Superior temporal gyrus (tissue), 1 donor: ENCODE measurements around the gene DDX54.

Experiments
- DNase-seq: peaks from one replicate; pipeline ENCODE4 v3.0.0-alpha.2; 2016; ENCODE audit errors: extremely low spot score

The DDX54 gene, protein sequence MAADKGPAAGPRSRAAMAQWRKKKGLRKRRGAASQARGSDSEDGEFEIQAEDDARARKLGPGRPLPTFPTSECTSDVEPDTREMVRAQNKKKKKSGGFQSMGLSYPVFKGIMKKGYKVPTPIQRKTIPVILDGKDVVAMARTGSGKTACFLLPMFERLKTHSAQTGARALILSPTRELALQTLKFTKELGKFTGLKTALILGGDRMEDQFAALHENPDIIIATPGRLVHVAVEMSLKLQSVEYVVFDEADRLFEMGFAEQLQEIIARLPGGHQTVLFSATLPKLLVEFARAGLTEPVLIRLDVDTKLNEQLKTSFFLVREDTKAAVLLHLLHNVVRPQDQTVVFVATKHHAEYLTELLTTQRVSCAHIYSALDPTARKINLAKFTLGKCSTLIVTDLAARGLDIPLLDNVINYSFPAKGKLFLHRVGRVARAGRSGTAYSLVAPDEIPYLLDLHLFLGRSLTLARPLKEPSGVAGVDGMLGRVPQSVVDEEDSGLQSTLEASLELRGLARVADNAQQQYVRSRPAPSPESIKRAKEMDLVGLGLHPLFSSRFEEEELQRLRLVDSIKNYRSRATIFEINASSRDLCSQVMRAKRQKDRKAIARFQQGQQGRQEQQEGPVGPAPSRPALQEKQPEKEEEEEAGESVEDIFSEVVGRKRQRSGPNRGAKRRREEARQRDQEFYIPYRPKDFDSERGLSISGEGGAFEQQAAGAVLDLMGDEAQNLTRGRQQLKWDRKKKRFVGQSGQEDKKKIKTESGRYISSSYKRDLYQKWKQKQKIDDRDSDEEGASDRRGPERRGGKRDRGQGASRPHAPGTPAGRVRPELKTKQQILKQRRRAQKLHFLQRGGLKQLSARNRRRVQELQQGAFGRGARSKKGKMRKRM

DNA sequence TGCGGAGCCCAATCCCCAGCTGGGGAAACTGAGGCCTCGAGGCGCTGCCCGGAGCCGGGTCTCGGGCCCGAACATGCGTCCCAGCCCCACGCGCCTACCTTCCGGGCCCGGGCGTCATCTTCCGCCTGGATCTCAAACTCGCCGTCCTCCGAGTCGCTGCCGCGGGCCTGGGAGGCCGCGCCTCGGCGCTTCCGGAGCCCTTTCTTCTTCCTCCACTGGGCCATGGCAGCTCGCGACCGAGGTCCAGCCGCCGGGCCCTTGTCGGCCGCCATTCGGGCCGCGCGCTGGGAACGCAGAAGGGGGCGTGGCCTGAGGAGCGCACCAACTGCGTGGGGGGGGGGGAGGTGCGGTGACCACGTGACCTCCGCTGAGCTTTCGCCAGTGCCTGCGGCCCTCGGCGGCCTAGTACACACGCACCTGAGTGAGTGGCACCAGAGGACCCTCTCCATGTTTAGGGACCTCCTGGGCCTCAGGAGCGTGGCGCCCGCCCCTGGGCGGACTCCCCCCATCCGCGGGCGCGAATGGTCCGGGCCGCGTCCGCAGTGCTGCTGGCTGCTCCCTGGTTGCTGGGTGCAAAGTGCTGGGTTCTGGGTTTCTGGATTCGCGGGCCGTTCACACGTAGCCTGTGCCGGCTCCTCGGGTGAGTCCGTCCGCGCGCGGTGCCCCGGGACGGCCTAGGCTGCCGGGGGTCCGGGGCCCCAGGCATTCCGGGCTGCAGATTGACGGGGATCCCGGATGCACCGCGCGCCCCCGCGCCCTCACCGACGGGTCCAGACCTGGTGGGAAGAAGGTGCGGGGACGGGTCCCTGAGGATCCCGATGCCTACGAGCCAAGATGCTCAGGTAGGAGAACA, at the start of gene DDX54, which contains the start of gene RITA1:
TSS of gene DDX54 (minus strand) at position 299 of the 853 bp plus-strand sequence. CDS start at position 272, 27 bp downstream.
TSS of gene RITA1 (plus strand) at position 542 of the 853 bp plus-strand sequence. CDS start 1,026 bp downstream, outside the sequence.
- DNase-seq: peak; percentile 74

DNA sequence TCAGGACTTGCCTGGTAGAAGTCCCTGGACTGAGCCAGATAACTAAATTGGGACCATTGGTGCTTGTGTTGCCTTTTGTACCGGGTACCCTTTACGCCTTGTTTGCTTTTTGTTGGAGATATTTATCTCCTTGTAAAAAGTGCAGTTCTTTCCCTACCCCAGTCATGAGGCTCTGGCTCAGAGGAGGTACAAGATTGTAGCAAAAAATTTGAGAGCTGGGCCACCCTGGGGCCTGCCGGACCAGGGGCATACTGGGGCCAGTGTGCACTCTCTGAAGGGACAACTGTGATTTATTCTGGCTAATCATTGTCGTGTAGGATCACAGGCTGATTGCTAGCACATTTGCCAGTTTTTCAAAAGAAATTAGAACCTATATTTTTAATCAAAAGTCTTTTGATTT, 49.2 kb upstream of the DDX54 start:
- DNase-seq: no peak

DNA sequence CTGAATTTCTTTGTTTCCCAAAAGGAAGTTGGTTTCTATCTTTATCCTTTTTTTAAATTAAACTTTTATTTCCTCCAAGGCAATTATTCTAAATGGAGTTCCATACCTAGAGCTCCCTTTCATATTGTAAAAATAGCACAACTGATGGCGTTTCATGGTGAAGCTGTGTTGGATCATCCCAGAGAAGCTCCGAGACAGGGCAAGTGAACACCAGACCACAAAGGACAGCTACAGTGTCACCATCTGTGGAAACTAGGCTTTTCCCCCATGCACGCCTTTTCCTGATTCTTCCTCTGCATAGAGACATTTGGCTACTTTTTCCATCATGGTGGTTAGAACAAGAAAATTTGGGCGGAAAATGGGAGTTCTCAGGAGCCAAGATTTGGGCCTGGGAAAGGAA, 48.7 kb upstream of the DDX54 start:
- no peak for DNase-seq

DNA sequence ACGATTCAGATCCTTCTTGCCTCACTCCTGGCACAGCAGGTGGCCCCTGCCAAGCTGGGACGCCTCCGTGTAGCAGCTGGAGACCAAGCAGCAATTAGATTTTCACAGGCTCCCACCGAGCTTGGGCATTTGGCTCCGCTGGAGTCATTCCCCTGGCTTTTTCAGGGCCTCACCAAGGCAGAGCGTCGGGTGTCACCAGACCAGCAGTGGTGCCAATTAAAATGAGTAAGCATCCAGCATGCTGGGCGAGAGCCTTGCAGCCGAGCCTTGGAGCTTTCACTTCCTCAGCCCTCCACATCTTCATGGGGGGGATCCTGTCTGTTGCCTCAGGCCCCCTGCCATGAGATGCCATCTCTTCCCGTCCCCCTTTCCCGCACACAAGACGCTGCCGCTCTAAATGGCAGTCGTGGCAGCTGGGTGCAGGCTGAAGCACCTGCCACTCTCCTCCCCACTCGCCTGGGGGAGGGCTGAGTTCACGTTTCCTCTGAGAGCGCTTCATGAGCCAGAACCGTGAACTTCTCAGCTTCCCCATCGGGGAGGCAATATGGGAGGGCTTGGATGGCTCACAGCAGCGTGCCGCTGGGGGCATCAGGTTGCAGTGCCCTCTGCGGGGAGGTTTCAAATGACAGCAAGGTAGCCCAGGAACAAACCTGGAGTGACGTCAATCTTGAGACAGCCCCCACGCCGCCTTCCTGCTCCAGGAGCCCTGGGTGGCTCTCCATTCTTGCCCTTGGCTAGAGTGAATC, 47.7 kb upstream of the DDX54 start:
- DNase-seq: peak; percentile 77

DNA sequence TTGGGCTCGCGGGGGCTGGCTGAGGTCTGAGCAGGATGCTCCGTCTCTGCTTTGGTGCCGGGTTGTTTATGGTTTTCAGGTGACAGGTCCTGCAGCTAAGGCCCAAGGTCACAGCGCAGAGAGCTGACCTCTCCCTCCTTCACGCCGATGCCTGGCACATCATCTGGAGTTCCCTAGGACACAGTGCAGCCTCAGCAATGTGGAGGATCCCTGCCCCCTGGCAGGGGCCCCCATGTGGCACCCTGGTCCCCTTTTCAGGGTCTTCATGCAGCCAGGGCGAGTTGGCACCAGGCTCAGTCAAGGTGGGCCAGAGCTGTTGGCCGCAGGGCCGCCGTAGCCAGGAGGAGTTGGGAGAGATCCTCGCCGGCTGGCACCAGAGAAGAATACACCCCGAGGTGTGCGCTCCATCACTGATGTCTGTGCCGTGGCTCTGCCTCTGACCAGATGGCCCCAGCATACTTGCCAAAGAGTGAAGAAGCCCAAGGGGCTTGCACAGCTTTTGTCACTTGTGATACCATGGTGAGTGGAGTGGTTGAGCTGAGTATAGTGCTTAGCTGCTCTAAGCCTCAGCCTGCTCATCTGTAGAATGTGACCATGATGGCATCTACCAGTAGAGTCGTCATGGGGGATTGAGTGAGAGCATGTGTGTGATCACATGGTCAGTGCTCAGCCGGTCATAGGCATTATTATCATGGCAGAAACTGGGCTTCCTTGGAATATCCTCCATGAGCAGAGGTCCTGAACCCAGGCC, 47.0 kb upstream of the DDX54 start:
- no peak for DNase-seq

DNA sequence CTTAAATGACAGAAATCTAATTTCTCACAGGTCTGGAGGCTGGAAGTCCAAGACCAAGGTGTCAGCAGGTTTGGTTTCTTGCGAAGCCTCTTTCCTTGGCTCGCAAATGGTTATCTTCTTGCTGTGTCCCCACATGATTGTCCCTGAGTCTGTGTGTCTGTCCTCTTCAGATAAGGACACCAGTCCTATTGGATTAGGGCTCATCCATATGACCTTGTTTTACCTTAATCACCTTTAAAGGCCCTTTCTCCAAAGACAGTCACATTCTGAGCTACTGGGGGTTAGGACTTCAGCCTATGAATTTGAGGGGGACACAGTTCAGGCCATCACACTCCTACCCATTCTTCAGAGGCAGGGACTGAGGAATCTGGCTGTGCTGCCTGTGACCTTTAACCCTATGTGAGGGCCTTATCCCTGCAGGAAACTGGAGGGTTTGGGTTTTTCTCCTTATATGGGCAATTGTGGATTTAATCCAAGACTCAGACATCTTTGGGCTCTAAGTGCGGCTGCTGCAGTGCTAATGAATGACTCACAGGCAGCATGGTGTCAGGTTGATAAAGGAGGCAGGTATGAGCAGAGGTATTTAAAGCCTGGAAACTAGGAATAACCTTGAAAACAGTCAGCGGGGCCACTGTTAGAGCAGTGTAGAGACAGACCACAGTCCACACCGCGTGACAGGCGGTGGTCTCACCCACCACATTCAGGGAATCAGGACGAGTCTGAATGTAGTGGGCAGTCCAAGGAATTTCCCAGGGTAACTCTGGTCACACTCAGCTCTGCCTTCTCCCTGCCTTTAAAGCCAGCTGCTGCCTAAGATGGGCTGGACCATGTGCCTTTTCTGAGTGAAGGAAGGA, 46.2 kb upstream of the DDX54 start:
- DNase-seq: no peak

DNA sequence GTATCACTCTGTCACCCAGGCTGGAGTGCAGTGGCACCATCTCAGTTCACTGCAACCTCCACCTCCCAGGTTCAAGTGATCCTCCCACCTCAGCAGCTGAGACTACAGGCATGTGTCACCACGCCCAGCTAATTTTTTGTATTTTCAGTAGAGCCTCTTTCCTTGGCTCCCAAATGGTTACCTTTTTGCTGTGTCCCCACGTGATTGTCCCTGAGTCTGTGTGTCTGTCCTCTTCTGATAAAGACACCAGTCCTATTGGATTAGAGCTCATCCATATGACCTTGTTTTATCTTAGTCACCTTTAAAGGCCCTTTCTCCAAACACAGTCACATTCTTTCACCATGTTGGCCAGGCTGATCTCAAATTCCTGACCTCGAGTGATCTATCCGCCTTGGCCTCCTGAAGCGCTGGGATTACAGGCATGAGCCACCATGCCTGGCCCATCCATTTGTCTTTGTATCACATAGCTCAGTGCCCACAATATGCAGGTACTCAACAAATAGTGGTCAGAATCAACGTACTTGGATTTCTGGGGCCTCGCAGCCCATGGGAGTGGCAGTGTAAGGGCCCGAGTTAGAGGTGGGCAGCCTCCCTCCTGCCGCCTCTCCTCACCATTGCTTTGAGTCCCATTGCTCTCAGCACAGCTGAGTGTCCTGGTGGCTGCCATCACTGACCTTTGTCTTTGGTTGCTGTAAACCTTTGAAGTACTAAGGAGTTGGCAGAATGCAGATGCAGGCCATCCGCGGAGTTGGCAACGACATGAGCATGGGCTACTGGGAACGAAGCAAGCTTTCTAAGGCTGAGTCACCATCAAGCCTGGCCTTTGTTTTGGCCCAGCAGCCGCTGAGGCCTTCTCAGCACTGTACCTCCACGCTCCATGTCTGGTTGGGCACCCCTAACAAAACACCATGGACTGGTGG, 45.3 kb upstream of the DDX54 start:
- DNase-seq: no peak

DNA sequence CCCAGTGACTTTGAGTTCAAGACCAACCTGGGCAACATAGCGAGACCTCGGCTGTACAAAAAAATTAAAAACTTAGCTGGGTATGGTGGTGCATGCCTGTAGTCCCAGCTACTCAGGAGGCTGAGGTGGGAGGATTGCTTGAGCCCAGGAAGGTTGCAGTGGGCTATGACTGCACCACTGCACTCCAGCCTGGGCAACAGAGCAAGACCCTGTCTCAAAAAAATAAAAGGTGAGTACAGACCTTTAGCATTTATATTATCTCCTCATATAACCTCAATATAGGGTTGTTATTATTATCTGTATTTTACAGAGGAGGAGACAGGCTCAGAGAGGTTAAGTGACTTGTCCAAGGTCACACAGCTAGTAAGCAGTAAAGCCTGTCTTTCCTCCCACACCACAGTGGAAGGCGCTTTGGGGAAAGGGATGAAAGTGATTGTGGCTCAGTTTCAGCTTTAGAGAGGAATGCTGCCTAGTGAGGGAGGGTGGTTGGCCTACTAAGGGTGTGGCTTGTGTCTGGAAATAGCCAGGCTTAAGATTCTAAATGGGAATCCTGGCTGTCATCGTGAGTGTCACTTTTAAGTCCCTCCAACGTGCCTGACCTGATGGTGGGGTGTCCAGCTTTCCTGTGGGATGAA, 43.2 kb upstream of the DDX54 start:
- DNase-seq: no peak

DNA sequence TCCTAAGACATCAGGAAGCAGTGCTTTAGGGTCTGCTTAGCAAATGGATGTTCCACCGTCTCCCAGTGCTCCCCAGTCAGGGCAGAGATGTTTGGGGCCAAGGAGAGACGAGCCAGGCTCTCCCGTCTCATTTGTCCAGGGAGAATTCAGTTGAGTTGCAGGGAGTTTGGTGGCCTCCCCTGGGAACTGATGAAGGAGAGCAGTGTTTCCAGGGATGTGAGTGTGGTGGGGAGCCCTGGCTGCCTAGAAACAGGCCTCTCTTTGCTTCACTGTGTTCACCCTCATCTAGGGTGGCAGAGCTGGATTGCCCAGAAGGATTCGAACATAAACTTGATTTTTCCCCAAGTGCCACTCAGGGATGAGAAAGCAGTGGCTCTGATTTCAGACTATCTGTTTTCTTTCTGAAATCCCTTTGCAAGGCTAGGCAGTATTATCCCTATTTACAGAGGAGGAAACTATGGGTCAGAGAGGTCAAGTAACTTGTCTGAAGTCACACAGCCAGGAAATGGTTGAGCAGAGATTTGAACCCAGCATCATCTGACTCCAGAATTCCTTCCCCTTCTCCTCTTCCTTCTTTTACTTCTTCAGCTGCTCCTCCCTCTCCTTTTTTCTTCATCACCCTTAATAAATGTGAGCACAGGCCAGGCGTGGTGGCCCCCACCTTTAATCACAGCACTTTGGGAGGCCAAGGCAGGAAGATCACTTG, 42.6 kb upstream of the DDX54 start:
- no peak for DNase-seq

DNA sequence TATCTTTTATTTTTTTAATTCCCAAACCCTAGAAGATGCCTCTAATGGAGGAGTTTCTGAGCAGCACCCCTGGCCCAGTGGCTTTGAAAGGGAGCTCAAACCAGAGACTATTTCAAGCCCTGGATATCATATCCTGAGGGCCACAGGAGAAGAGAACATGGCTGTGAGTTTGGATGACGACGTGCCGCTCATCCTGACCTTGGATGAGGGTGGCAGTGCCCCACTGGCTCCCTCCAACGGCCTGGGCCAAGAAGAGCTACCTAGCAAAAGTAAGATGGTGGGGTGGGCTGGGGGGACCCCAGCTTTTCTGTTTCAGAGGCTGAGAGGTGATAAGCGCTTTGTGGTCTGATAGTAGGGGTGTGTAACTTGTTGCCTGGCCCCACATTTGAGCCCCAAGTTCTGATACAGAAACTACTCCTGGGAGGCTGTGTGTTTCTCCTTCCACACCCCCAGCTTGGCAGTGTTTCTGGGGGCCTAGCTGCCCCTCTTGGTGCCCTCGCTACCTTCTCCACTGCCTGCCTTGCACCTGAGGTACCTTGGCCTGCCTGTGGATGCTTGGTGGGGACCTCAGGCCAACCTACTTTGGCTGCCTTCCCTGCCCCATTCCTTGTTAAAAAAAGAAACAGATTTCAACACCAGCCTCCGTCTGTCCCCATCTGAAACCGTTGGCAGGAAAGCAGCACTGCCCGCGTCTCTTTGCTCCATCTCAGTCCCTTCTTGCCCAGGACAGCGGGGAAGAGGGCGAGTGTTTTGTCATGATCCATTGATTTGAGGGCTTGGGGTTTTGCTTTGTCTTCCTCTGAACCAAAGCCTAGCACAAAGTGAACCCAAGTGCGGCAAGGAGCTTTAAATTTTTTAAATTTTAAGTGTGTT, 41.7 kb upstream of the DDX54 start:
- DNase-seq: no peak

DNA sequence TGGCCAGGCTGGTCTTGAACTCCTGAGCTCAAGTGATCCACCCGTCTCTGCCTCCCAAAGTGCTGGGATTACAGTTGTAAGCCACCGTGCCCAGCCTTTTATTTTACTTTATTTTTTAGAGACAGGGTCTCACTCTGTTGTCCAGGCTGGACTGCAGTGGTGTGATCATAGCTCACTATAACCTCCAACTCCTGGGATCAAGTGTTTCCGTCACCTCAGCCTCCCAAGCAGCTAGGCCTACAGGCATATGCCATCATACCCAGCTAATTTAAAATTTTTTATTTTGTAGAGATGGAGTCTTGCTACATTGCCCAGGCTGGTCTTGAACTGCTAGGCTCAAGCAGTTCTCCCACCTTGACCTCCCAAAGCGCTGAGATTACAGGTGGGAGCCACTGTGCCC, 39.7 kb upstream of the DDX54 start:
- no peak for DNase-seq

DNA sequence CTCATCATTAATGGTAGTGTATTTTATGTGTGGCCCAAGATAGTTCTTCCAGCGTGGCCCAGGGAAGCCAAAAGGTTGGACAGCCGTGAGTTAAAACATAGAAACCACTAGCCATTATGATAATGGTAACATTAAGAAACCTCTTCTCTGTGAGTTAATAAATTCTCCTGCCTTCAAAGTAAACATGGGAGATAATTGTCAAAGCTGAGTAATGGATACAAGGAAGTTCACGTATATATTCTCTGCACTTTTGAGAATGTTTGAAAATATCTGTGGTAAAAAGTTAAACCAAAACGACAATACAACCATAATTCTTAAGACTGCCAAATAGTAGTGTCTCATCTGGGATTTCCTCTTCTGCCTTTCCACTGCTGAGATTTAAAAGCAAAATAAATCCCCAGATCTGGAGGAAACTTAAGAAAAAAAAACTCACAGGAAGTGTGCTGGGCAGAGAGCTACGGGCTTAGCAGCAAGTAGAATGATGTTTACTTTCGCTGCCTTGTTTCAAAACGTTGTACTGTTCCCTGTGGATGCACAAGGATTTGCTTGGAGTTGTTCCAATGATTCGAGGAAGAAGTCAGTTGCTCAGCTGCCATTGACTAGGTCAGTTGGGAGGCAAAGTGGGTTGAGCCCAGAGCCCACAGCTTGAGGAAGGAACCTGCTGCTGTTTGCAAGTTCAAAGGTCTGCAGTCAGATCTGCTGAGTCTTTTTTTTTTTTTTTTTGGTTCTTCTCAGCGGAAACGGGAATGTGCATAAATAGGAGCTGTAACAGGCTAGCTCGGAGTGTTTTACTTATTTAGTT, 37.7 kb upstream of the DDX54 start:
- peak; percentile 74 for DNase-seq

DNA sequence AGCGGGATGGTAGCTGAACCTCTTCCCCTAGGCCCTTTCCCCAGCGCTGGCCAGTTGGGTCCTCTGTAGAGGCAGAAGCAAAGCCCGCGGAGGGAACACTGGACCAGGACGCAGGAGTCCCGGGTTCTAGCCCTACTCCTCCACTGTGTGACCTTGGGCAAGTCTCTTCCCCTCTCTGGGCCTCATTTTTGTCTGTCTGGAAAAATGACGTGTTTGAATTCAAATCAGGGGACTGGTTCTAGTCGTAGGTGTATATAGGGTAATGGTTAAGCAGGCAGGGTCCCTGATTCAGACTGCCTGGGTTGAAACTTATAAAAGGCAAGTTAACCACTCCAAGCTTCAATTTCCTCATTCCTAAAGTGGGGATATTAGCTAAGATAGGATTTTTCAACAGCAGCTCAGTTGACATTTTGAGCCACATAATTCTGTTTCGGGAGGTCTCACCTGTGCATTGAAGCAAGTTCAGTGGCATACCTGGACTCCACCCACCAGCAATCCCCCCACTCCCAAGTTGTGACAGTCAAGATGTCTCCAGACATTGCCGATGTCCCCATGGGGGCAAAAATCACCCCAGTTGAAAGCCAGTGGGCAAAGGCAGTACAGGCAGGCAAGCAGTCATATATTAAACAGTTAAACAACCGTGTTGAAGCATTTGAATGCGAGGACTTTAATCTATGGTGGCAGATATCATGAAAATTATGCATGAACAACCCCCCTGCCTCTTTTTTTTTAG, 36.9 kb upstream of the DDX54 start:
- no peak for DNase-seq

DNA sequence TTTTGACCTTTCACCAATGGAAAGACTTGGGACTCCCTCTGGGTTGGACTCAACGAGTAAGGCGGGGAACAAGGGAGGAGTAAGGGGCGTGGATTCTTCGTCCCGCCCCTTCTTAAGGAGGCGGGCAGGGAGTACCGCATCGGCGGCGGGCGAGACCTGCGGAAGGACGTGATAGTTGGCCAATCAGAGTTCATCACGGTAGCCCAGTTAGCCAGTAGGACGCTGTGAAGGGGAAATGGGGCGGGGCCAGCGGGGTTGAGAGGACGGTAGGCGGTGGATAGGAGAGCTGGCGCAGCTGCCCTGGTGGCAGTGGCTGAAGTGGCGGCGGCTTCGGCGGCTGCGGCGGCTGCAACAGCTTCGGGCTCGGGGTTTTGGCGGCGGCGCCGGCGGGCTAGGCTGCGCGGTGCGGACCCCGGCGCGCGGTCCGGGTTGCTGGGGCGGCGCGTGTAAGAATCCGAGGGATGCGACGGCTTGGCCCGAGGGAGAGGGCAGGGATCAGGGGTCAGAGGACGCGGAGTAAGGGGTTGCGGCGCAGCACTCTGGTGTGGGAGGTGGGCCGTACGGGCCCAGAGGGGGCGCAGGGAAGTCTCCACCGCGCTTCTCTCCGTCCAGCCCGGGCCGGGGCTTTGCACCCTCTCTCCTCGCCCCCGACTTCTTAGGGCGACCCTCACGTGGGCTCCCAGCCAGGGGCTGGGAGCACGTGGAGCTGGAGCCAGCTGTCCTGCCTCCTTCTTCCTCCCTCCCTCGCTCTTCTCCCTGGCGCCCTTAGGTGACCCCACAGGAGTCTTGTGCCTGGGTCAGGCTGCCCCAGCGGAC, 36.1 kb upstream of the DDX54 start, which contains the start of gene TPCN1:
TSS of gene TPCN1 (plus strand) at position 284 of the 816 bp plus-strand sequence. CDS start 5,389 bp downstream, outside the sequence.
- DNase-seq: peak; percentile 100
